ENCODE results near the gene LCN15. TPM values are rescaled to one million over a fixed set of nuclear protein-coding genes. Genes with fewer than 3 reads are reported as not detected.
A peak's percentile ranks its signal among the peaks of the same experiment; 100 is the strongest.

LCN15 gene
- total RNA-seq, 1 experiment from 2014 or later: 0.05 TPM

GRCh38 chr9:136741883-136742571 is 22.3 kb downstream of the LCN15 start:
- ChIA-PET POLR2A (interaction anchor here (0.6 kb wide), 1 partner anchor 240 kb away, joined by 12 read pairs; no protein-coding TSS in a partner anchor), CTCF (no interaction called here)
- no peak overlapping the region for H3K27ac ChIP-seq (ENCODE audit: low read length)
- no peak overlapping the region for H3K4me3 ChIP-seq (ENCODE audit: low read depth in 2 of 2, low read length in 2 of 2)
- no peak for TF ChIP-seq SIN3A (IDR thresholded peaks at IDR 0.05; ENCODE audit: borderline replicate concordance, insufficient read depth, low read depth, low read length)
- no peak for TF ChIP-seq TCF7L2 (IDR thresholded peaks at IDR 0.05; ENCODE audit: low read depth, low read length)
- no peak for TF ChIP-seq CTCF (IDR thresholded peaks at IDR 0.05)
- TF ChIP-seq REST (IDR thresholded peaks at IDR 0.05; ENCODE audit: insufficient read depth in 1 of 2, low read depth in 2 of 2, low read length in 1 of 2): no peak
- no peak for TF ChIP-seq POLR2AphosphoS5 (IDR thresholded peaks at IDR 0.05; ENCODE audit: low read depth, low read length)
- H3K9me3 ChIP-seq (ENCODE audit: control insufficient read depth, insufficient read depth, low read depth, low read length): no peaks in the 10 kb centered on the region
- no peaks in the 10 kb centered on the region for H3K36me3 ChIP-seq (ENCODE audit: control insufficient read depth, insufficient read depth, low read length)
- ATAC-seq (peak; percentile 4; the same call in 1 of the 2 replicates), DNase-seq (ENCODE audit: low read depth, low spot score) (no peak)
- BruUV-seq (replicated peaks): no TSS peak
- in situ Hi-C loops (cut with HindIII; ENCODE audit: low pct_unique_long_range_greater_than_20kb, low sequenced_read_pairs) (no loop called here), intact Hi-C loops (cut with micrococcal nuclease; ENCODE audit: unreplicated experiment) (no loop called here)
- H3K4me1 ChIP-seq (ENCODE audit: control insufficient read depth, insufficient read depth, low read length): no peaks in the 10 kb centered on the region
- no peaks in the 10 kb centered on the region for H3K27me3 ChIP-seq (ENCODE audit: control insufficient read depth, insufficient read depth, low read length)

GRCh38 chr9:136740971-136741882 is 23.1 kb downstream of the LCN15 start:
- intact Hi-C loops (cut with micrococcal nuclease; ENCODE audit: unreplicated experiment) (no loop called here), in situ Hi-C loops (cut with HindIII; ENCODE audit: low pct_unique_long_range_greater_than_20kb, low sequenced_read_pairs) (no loop called here)
- BruUV-seq (replicated peaks): no TSS peak
- Histone ChIP-seq H3K27me3 (ENCODE audit: control insufficient read depth, insufficient read depth, low read length) (no peaks in the 10 kb centered on the region), H3K4me3 (ENCODE audit: low read depth in 2 of 2, low read length in 2 of 2) (no peak overlapping the region), H3K27ac (ENCODE audit: low read length) (no peak overlapping the region), H3K4me1 (ENCODE audit: control insufficient read depth, insufficient read depth, low read length) (no peaks in the 10 kb centered on the region), H3K36me3 (ENCODE audit: control insufficient read depth, insufficient read depth, low read length) (no peaks in the 10 kb centered on the region), H3K9me3 (ENCODE audit: control insufficient read depth, insufficient read depth, low read depth, low read length) (no peaks in the 10 kb centered on the region)
- TF ChIP-seq SIN3A (IDR thresholded peaks at IDR 0.05; ENCODE audit: borderline replicate concordance, insufficient read depth, low read depth, low read length): no peak
- TF ChIP-seq TCF7L2 (IDR thresholded peaks at IDR 0.05; ENCODE audit: low read depth, low read length): no peak
- TF ChIP-seq REST (IDR thresholded peaks at IDR 0.05; ENCODE audit: insufficient read depth in 1 of 2, low read depth in 2 of 2, low read length in 1 of 2): no peak
- TF ChIP-seq POLR2AphosphoS5 (IDR thresholded peaks at IDR 0.05; ENCODE audit: low read depth, low read length): no peak
- TF ChIP-seq CTCF (IDR thresholded peaks at IDR 0.05): no peak
- POLR2A ChIA-PET: interaction anchor here (0.6 kb wide), 1 partner anchor 241 kb away, joined by 12 read pairs; no protein-coding TSS in a partner anchor
- CTCF ChIA-PET: no interaction called here
- ATAC-seq: no peak
- no peak for DNase-seq (ENCODE audit: low read depth, low spot score)

Data from Panc1 (cell line).